GM18951 (cell line): ENCODE data around the gene PCMTD2.

ENCODE experiments used
- POLR2A ChIP-seq: IDR thresholded peaks from 4 replicates; pipeline ENCODE4 v1.6.1; 2011; ENCODE audit warnings: mild to moderate bottlenecking; ENCODE audit not compliant: insufficient read length, insufficient read depth; ENCODE audit errors: extremely low read depth
- in situ Hi-C: fragments of 300-500 bp; cut with MboI; formaldehyde crosslinking; loops from one replicate; pipeline ENCODE4 v1.12.0; 2022; ENCODE audit warnings: low sequenced_read_pairs, mixed read lengths, inconsistent platforms; ENCODE audit not compliant: unreplicated experiment

PCMTD2 gene

GRCh38 chr20:64247970-64248841, 7.3 kb upstream of the PCMTD2 start:
- no peak for TF ChIP-seq POLR2A
- in situ Hi-C loops, result no loop called here

DNA sequence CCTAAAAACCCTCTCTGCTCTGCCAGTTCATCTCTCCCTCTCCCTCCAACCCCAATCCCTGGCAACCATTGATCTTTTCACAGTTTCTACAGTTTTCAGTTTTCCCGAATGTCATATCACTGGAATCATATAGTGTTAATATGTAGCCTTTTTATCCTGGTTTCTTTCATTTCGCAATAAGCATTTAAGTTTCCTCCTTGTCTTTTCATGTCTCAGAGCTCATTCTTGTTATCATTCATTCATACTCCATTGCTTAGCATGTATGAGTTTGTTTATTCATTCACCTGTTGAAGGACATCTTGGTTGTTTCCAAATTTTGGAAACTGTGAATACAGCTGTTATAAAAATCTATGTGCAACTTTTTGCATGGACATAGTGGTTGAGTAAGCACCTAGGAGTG, 5.5 kb upstream of the PCMTD2 start:
- TF ChIP-seq POLR2A, result no peak
- in situ Hi-C loops, result no loop called here

DNA sequence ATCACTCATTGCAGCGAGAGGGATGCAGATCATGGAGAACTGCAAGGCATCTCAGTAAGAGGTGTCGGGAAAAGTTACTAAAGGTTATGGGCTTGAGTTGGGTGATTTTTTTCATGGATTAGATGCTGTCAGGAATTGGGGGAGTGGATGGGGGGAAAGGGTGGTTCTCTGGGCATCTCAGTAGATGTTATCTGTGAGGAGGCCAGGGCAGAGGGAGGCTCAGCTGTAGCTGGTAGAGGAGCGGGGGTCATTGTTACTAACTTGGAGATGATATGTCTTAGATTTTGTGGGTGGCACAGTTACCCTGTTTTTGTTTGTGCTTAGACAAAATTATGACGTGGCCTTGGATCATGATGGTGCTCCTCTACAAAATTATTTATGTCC, 2.6 kb upstream of the PCMTD2 start:
- no peak for TF ChIP-seq POLR2A
- in situ Hi-C loops, result no loop called here

GRCh38 chr20:64253443-64253842, 2.1 kb upstream of the PCMTD2 start:
- no peak for TF ChIP-seq POLR2A
- in situ Hi-C loops, result no loop called here

DNA sequence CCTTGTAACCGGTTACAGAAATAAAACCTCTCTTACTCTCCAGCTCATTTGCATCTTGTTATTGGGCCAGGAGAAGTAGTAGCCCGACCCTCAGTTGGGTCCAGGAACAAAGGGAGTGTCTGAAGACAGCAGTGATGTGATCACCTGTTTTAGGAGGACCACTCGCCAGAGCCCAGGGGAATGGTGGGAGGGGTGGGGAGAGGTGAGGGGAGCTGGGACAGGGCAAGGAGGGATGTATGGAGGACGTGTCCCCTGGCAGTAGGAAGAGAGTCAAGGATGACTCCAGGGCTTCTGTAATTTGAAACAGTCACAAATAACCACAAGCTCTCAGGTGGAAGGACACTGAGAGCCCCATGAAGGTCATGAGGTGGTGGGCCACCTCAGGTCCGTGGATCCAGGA, 1.4 kb upstream of the PCMTD2 start:
- TF ChIP-seq POLR2A, result no peak
- in situ Hi-C loops, result no loop called here

DNA sequence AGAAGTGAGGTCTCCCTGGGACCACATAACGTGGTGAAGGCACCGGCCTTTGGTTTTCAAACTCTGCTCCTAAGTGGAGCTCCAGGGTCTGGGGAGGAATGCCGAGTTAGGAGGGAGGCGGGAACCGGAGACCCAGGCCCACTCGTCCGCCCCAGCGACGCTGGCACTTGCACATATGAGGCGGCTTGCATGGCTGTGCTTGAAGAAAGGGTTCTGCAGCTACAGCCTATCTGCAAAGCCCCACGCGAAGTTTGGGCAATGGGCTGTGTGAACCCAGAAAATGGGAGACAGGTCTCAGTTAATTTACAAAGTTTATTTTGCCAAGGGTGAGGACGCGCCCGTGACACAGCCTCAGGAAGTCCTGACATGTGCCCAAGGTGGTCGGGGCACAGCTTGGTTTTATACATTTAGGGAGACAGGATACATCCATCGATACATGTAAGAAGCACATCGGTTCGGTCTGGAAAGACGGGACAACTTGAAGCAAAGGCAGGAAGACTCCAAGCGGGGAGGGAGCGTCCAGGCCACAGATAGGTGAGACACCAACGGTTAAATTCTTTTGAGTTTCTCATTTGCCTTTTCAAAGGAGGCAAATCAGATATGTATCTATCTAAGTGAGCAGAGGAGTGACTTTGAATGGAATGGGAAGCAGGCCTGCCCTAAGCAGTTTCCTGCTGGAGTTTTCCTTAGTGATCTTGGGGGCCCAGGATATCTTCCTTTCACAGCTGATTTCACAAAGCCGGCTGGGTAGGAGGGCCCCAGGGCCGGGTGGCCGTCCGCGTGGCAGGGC, 782 bp upstream of the PCMTD2 start:
- no peak for TF ChIP-seq POLR2A
- in situ Hi-C loops, result no loop called here

DNA sequence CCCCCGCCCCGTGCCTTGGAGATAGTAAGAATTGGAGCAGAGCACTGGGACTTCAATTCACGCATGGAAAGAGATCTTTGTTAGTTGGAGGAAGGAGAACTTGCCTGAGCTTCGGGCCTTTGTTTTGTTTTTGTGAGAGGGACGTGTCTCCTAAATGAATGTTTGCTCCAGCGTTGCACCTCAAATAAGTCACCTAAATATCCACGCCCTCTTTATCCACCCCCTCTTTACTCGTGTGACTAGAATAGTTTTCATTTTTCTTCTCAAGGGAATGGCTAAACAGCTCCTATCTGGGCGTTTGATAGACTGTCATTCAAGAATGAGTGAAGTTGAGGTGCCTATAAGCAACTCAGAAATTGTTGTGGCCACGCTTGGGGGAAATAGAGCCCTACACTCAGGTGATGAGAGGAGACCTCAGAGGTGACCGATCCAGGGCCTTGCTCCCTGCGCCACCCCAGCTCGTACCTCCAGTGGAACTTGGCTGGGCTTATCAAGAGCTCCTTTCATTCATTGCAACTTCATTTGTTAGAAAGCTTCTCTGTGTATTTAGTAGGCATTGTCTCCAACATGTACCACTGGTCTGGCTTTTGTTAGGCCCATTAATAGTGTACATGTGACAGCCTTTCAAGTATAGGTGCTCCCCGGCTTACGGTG, 861 bp downstream of the PCMTD2 start:
- no peak for TF ChIP-seq POLR2A
- in situ Hi-C loops, result no loop called here

DNA sequence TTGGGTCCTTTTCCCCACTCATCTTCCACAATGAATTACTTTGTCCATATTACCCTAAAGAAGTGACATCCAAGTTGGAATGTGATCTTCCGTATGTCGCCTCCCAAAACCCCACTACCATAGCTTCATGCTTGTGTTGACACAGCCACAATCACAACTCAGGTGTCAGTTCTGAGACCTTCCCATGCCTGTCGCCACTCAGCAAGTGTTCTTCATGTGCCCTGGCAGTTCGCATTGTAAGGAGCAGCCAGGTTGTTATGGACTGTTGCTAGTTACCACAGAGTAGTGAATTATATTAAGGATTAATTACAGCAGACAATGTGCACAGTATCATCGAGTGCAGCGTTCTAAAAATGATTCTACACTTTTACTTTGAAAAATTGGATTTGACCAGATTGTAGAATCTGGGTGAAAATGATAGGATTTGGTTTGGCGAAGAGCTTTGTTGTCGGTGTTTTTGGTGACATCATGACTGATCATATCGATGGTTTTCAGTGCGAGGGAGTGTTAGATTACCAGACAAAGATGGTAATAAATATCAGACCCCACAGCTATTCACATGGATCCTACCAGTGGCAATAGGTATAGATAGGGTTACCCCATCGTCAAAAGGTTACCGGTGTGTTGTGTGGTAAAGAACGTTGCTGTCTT, 1.7 kb downstream of the PCMTD2 start:
- in situ Hi-C loops, result no loop called here
- no peak for TF ChIP-seq POLR2A

- in situ Hi-C loops, result no loop called here
- TF ChIP-seq POLR2A, result no peak
These were observed 2.7 kb downstream of the PCMTD2 start for GRCh38 chr20:64258071-64258823.

DNA sequence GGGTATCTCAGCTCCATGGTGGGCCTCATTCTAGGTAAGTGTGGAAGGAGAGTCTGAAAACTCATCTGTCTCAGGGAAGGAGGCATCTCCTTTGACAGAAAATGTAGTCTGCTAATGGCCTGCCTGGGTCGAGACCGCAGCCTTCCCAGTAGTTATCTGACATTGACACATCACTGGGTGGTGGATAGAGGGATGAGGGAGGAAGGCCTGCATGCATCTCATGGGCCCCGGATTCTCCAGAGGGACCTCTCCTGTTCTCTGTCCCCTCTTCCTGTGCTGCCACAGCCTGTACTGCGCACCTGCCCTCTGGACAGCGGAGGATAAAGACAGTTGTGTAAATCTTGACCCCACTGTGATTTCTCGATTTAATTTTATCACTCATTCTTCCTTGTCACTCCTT, 4.7 kb downstream of the PCMTD2 start:
- in situ Hi-C loops, result no loop called here
- no peak for TF ChIP-seq POLR2A

DNA sequence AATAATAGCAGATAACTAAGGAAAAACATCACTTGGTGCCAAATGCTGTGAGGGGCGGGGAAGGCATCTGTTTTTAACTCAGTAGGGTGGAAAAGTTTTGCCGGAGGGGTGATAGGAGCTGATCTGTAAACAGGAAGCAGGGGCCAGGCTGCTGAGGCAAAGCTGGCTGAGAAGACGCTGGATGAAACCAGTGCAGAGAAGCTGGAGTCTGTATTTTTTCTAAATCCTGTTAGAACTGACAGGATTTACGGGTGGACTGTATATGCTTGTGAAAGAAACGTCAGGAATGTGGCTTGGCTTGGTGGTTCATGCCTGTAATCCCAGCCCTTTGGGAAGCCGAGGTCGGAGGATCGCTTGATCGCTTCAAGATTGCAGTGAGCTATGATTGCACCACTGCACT, 5.6 kb downstream of the PCMTD2 start:
- TF ChIP-seq POLR2A, result no peak
- in situ Hi-C loops, result no loop called here

DNA sequence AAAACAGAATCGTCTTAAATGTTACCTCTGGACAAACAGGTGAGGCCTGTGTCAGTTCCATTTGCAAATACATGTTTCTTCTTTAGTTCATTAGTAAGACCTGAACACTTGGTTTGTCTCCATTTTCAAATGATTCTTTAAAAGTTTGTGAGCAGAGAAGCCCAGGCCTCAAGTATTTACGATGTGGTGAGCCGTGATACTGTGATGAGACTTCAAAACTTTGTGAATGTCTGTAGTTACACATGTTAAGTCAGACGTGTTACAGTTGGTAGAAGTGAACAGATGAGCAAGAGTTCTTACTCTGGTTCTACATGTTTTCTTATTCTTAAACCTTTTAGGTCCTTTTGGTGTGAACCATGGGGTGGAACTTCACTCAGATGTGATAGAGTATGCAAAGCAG, 8.5 kb downstream of the PCMTD2 start:
- in situ Hi-C loops, result no loop called here
- no peak for TF ChIP-seq POLR2A

GRCh38 chr20:64265201-64265600, 9.7 kb downstream of the PCMTD2 start:
- in situ Hi-C loops, result no loop called here

GRCh38 chr20:64266988-64267387, 11.4 kb downstream of the PCMTD2 start:
- TF ChIP-seq POLR2A, result no peak
- in situ Hi-C loops, result no loop called here

More at GRCh38 chr20:64265201-64265600, 9.7 kb downstream of the PCMTD2 start:
- no peak for TF ChIP-seq POLR2A
